Measurements from ENCODE around the gene NHS. TPM values are rescaled to one million over a fixed set of nuclear protein-coding genes. Genes with fewer than 3 reads are reported as not detected.

NHS gene
- total and polyA plus RNA-seq, 2 of the 4 experiments (the other 2 are of a cell fraction) = 0.36 to 0.90 TPM

GRCh38 chrX:17685026-17685425, 310.0 kb downstream of the NHS start:
- no peaks in the 10 kb centered on the region for H3K79me1 ChIP-seq (ENCODE audit: low read depth in 1 of 2, low read length in 2 of 2)
- TF ChIP-seq MAFK (IDR thresholded peaks at IDR 0.05; ENCODE audit: low read depth, low read length) (no peak), RFX5 (IDR thresholded peaks at IDR 0.05; ENCODE audit: low read depth, low read length) (no peak), RAD21 (IDR thresholded peaks at IDR 0.05; ENCODE audit: low read length) (no peak), POLR2A (IDR thresholded peaks at IDR 0.05; ENCODE audit: low read depth, low read length) (no peak), FOS (IDR thresholded peaks at IDR 0.05; ENCODE audit: low read depth, low read length) (no peak), MAZ (IDR thresholded peaks at IDR 0.05; ENCODE audit: borderline replicate concordance, low read depth, low read length) (no peak), MXI1 (IDR thresholded peaks at IDR 0.05; ENCODE audit: borderline replicate concordance, low read depth, low read length) (no peak), SMC3 (IDR thresholded peaks at IDR 0.05; ENCODE audit: low read depth, low read length) (no peak), CEBPB (IDR thresholded peaks at IDR 0.05; ENCODE audit: low read depth, low read length) (no peak), BHLHE40 (IDR thresholded peaks at IDR 0.05; ENCODE audit: low read depth, low read length) (no peak), CTCF (conservative IDR thresholded peaks at IDR 0.05; ENCODE audit: low read depth, low read length) (no peak), ELK1 (IDR thresholded peaks at IDR 0.05; ENCODE audit: borderline replicate concordance, low read depth, low read length) (no peak), USF2 (IDR thresholded peaks at IDR 0.05; ENCODE audit: low read depth, low read length) (no peak), CHD1 (IDR thresholded peaks at IDR 0.05; ENCODE audit: low read depth, low read length) (no peak), NFE2L2 (IDR thresholded peaks at IDR 0.05; ENCODE audit: low read depth, low read length) (no peak), RCOR1 (IDR thresholded peaks at IDR 0.05; ENCODE audit: insufficient replicate concordance, low read length) (no peak)
- H3K14ac ChIP-seq (replicated peaks; ENCODE audit: low read depth, low read length) = no peak overlapping the region
- BruUV-seq (replicated peaks) = no TSS peak
- H3K4me3 ChIP-seq (ENCODE audit: insufficient read depth, low read depth, low read length) = no peak overlapping the region
- H3K4me1 ChIP-seq (ENCODE audit: control insufficient read depth, insufficient read depth, low read length) = no peaks in the 10 kb centered on the region; the same call in 1 of the 2 replicates
- H3K9me1 ChIP-seq (ENCODE audit: insufficient read depth, low read length) = no peaks in the 10 kb centered on the region
- H3K9ac ChIP-seq (ENCODE audit: low read depth, low read length) = no peak overlapping the region
- ATAC-seq (ENCODE audit: low read depth) = no peak
- no peaks in the 10 kb centered on the region for H3K27me3 ChIP-seq (ENCODE audit: control insufficient read depth, insufficient read depth, low read length)
- H2AK9ac ChIP-seq (replicated peaks; ENCODE audit: low read depth, low read length, poor library complexity) = no peak overlapping the region
- no peak overlapping the region for H4K5ac ChIP-seq (ENCODE audit: low read depth, low read length)
- POLR2A ChIA-PET (ENCODE audit: unreplicated experiment) = no interaction called here
- no peak for DNase-seq
- no peaks in the 10 kb centered on the region for H3K36me3 ChIP-seq (ENCODE audit: control insufficient read depth, insufficient read depth, low read length)
- in situ Hi-C loops (cut with MboI; ENCODE audit: low sequenced_read_pairs) = loop anchor here (10.0 to 25.0 kb wide), 2 partner anchors 440 to 848 kb away; no protein-coding TSS in a partner anchor
- H3K18ac ChIP-seq (ENCODE audit: low read depth, low read length) = no peak overlapping the region
- H3K4me2 ChIP-seq (ENCODE audit: low read depth, low read length) = no peak overlapping the region
- WGBS, 2 experiments (ENCODE audit: extremely low coverage in 2 of 2, insufficient read length in 1 of 2) = 50% methylated on average over 1 of the region's 4 CpGs; no CpG with 5 or more reads in 1 of the 2 experiments
- dilution Hi-C loops (cut with HindIII; ENCODE audit: low sequenced_read_pairs, unreplicated experiment) = no loop called here
- no peaks in the 10 kb centered on the region for H4K20me1 ChIP-seq (ENCODE audit: insufficient read depth, low read length)
- no peak overlapping the region for H2BK5ac ChIP-seq (ENCODE audit: low read depth, low read length, poor library complexity, severe bottlenecking)
- no peak overlapping the region for H2AFZ ChIP-seq (replicated peaks; ENCODE audit: low read length, poor library complexity)
- no peak overlapping the region for H3K56ac ChIP-seq (ENCODE audit: extremely low read depth, insufficient read depth, low read length)
- H2BK20ac ChIP-seq (ENCODE audit: low read depth, low read length) = no peak overlapping the region
- H4K8ac ChIP-seq (ENCODE audit: low read depth in 2 of 2, low read length in 2 of 2) = no peak overlapping the region
- H3K23ac ChIP-seq (ENCODE audit: low read depth, low read length) = no peak overlapping the region
- H3K27ac ChIP-seq (ENCODE audit: insufficient read depth, low read length) = no peak overlapping the region
- no peak overlapping the region for H2BK15ac ChIP-seq (ENCODE audit: low read depth, low read length)
- intact Hi-C loops (cut with micrococcal nuclease) = no loop called here
- H3K9me3 ChIP-seq (ENCODE audit: control insufficient read depth, insufficient read depth, low read length) = no peaks in the 10 kb centered on the region
- no peak overlapping the region for H2BK120ac ChIP-seq (ENCODE audit: low read depth, low read length)
- CTCF ChIA-PET = no interaction called here
- H3K4ac ChIP-seq (ENCODE audit: low read depth, low read length) = no peak overlapping the region
- H2AK5ac ChIP-seq (ENCODE audit: low read depth, low read length) = no peak overlapping the region
- no peak overlapping the region for H4K91ac ChIP-seq (ENCODE audit: insufficient read depth, low read depth, low read length)
